Astrocyte (in vitro differentiated cells and primary cell): ENCODE measurements around the gene LDLRAD4.

Source experiments
- CTCF ChIP-seq: IDR thresholded peaks from 2 replicates; pipeline ENCODE4 v1.5.1; 2011; ENCODE audit warnings: low read depth, mild to moderate bottlenecking, inconsistent platforms, low read length, moderate library complexity; ENCODE audit not compliant: insufficient read depth
- EZH2 ChIP-seq: IDR thresholded peaks from 2 replicates; pipeline ENCODE4 v1.6.1; 2012; ENCODE audit warnings: mild to moderate bottlenecking, low read length, inconsistent platforms; ENCODE audit not compliant: insufficient read depth

- TF ChIP-seq CTCF (no peak), EZH2 (no peak)
These were observed 147.6 kb downstream of the LDLRAD4 start for GRCh38 chr18:13366131-13366530.
